ENCODE data around the gene SETD4. TPM values are rescaled to one million over a fixed set of nuclear protein-coding genes. Genes with fewer than 3 reads are reported as not detected.

Gene SETD4
- total and polyA plus RNA-seq, 2 donors (not counting 3 experiments of a cell fraction or from before 2014, with no cell fraction given): 13.0 to 25.1 TPM

- Histone ChIP-seq H3K27ac (ENCODE audit: insufficient read depth, low read depth, low read length) (no peak overlapping the region), H4K20me1 (replicated peaks; ENCODE audit: control insufficient read depth, extremely low read depth, insufficient read depth, low read length) (no peaks in the 10 kb centered on the region), H3K9ac (replicated peaks; ENCODE audit: extremely low read depth, insufficient read depth, low read length) (no peak overlapping the region), H2AFZ (ENCODE audit: low read depth, low read length) (no peak overlapping the region), H3K27me3 (ENCODE audit: control insufficient read depth in 2 of 2, insufficient read depth in 2 of 2, low read length in 2 of 2) (no peaks in the 10 kb centered on the region), H3K79me2 (ENCODE audit: control insufficient read depth, insufficient read depth, low read length) (no peaks in the 10 kb centered on the region), H3K4me1 (ENCODE audit: control insufficient read depth, extremely low read depth, insufficient read depth, low read length) (peaks cover 8% of the 10 kb centered on the region), H3K9me1 (replicated peaks; ENCODE audit: control insufficient read depth, extremely low read depth, insufficient read depth, low read length) (no peaks in the 10 kb centered on the region), H3K4me3 (replicated peaks in 1 of 3; ENCODE audit: insufficient read depth in 1 of 3, low read depth in 1 of 3, low read length in 3 of 3) (no peak overlapping the region), H3K36me3 (ENCODE audit: control insufficient read depth in 2 of 2, extremely low read depth in 1 of 2, insufficient read depth in 2 of 2, low read length in 2 of 2) (peaks cover 0 to 3% of the 10 kb centered on the region in 2 experiments), H3K9me3 (replicated peaks; ENCODE audit: control insufficient read depth, insufficient read depth, low read length) (peaks cover 3% of the 10 kb centered on the region), H3K4me2 (ENCODE audit: insufficient read depth, low read length) (no peak overlapping the region)
- intact Hi-C loops (cut with micrococcal nuclease): no loop called here
- FAIRE-seq (no peak), DNase-seq (ENCODE audit: low read depth, low spot score) (no peak)
- no TSS peak for BruUV-seq (replicated peaks)
- dilution Hi-C loops (cut with MboI; ENCODE audit: extremely low pct_ligation_motif_present, low sequenced_read_pairs): no loop called here
- ChIA-PET CTCF (interaction anchor here (1.6 kb wide), 1 partner anchor 11 kb away, joined by 4 read pairs; no protein-coding TSS in a partner anchor), POLR2A (no interaction called here)
- TF ChIP-seq JUN (IDR thresholded peaks at IDR 0.05; ENCODE audit: borderline replicate concordance, insufficient read depth, insufficient read length, low read depth) (no peak), EZH2 (IDR thresholded peaks at IDR 0.05; ENCODE audit: borderline replicate concordance, low read depth, low read length, severe bottlenecking) (no peak), MAX (IDR thresholded peaks at IDR 0.05; ENCODE audit: insufficient read depth, insufficient read length) (no peak), POLR2A (IDR thresholded peaks at IDR 0.05; ENCODE audit: low read depth, low read length) (no peak), POLR2AphosphoS5 (IDR thresholded peaks at IDR 0.05; ENCODE audit: insufficient read depth, low read depth, low read length) (no peak), MYC (IDR thresholded peaks at IDR 0.05; ENCODE audit: low read depth, low read length) (no peak), FOS (IDR thresholded peaks at IDR 0.05; ENCODE audit: borderline replicate concordance, insufficient read depth, low read length) (no peak), CTCF (IDR thresholded peaks at IDR 0.05; ENCODE audit: extremely low read depth in 1 of 2, insufficient read depth in 1 of 2, low read depth in 1 of 2, low read length in 2 of 2) (no peak), GATA2 (IDR thresholded peaks at IDR 0.05; ENCODE audit: insufficient read depth, insufficient read length, low read depth, low read length) (no peak)
Observed at GRCh38 chr21:36072453-36073162, 12.3 kb upstream of the SETD4 start.

All from endothelial cell of umbilical vein (primary cell).